GM12873 (cell line): ENCODE data around the gene KCNAB3.

Source experiments
- TF ChIP-seq, protein P1 (sequence below): IDR thresholded peaks from 2 replicates; pipeline ENCODE4 v1.5.1; 2012; ENCODE audit warnings: low read depth, mild to moderate bottlenecking, moderate library complexity, low read length, control low read depth; ENCODE audit not compliant: insufficient read depth; ENCODE audit errors: missing control alignments

The KCNAB3 gene

GRCh38 chr17:7967751-7968150, 38.1 kb upstream of the KCNAB3 start:
- TF ChIP-seq, protein P1, sequence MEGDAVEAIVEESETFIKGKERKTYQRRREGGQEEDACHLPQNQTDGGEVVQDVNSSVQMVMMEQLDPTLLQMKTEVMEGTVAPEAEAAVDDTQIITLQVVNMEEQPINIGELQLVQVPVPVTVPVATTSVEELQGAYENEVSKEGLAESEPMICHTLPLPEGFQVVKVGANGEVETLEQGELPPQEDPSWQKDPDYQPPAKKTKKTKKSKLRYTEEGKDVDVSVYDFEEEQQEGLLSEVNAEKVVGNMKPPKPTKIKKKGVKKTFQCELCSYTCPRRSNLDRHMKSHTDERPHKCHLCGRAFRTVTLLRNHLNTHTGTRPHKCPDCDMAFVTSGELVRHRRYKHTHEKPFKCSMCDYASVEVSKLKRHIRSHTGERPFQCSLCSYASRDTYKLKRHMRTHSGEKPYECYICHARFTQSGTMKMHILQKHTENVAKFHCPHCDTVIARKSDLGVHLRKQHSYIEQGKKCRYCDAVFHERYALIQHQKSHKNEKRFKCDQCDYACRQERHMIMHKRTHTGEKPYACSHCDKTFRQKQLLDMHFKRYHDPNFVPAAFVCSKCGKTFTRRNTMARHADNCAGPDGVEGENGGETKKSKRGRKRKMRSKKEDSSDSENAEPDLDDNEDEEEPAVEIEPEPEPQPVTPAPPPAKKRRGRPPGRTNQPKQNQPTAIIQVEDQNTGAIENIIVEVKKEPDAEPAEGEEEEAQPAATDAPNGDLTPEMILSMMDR = no peak

DNA sequence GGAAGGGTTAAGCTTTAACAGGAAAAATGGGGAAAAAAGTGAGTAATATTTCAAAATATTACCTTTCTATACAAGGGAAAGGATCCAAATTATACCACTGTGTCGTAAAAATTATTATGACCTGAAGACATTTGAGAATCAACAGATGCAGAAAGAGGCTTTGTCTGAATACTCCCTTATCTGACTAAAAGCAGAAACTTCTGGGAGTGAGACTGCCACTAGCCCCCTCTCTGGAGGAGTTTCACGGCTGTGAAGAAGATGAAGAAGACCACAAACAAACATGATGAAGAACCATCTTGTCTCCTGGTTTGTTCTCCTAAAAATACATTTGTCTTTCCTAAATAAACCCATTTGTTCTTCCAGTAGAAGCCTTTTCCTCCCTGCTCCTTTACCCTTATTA, 31.8 kb upstream of the KCNAB3 start:
- TF ChIP-seq, protein P1 = no peak

- TF ChIP-seq, protein P1 = no peak
Observed at GRCh38 chr17:7959503-7960253, 30.0 kb upstream of the KCNAB3 start.

DNA sequence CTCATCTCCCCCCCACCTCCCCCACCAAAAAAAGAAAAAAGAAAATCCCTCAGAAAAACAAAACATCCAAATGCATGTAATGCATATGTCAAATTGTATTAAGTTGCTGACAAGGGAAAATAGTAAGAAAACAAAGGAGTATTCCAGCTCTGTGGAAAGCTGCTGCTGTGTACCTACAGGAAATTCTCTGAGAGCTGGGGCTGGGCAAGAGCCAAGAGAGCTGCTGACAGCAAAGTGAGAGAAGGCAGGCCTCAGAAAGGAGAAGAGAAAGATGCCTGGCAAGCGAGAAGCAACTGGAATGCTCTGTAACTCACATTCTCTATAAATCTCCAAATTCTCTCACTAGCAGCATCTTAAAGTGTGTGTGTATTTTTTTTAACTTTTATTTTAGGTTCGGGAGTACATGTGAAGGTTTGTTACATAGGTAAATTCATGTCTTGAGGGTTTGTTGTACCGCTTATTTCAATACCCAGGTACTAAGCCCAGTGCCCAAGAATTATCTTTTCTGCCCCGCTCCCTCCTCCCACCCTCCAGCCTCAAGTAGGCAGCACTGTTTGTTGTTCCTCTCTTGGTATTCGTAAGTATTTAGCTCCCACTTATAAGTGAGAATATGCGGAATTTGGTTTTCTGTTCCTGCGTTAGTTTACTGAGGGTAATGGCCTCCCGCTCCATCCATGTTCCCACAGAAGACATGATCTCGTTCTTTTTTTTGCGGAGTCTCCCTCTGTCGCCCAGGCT, 26.7 kb upstream of the KCNAB3 start:
- TF ChIP-seq, protein P1 = no peak

- TF ChIP-seq, protein P1 = no peak
Observed at GRCh38 chr17:7955414-7956227, 26.0 kb upstream of the KCNAB3 start.

DNA sequence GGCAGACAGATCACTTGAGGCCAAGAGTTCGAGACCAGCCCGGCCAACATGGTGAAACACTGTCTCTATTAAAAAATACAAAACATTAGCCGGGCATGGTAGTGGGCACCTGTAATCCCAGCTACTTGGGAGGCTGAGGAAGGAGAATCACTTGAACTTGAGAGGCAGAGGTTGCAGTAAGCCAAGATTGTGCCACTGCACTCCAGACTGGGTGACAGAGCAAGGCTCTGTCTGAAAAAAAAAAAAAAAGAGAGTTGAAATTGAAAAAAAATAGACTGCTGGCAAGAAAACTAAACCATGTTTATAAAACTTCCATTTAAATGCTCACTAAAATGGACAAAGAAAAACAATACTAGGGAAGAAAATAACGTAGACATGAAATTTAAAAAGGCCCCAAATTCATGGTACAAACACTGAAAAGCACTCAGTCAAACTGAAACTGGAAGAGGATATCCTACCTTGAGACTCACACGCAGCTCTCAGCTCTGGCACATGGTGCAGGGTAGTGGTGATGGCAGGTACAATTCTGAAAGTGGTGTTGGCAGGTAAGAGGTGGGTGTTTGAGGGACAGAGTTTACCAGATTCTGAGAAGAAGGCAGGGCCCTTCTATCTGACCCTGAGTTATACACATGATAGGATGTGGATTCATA, 21.6 kb upstream of the KCNAB3 start:
- TF ChIP-seq, protein P1 = no peak
